ENCODE measurements around the gene ERFL.

Gene ERFL

GRCh38 chr19:41918653-41919244 is 9.5 kb downstream of the ERFL start:
- Histone ChIP-seq H3K27ac (ENCODE audit: low read depth, low read length, poor library complexity, severe bottlenecking) (no peak overlapping the region), H2AFZ (ENCODE audit: low read length) (no peak overlapping the region), H3K79me2 (ENCODE audit: insufficient read depth, low read length) (no peaks in the 10 kb centered on the region), H3K27me3 (ENCODE audit: insufficient read depth, low read length) (peaks cover 13% of the 10 kb centered on the region), H4K20me1 (ENCODE audit: insufficient read depth, low read length) (no peaks in the 10 kb centered on the region), H3K9me3 (ENCODE audit: low read length) (no peaks in the 10 kb centered on the region), H3K9ac (ENCODE audit: low read length) (no peak overlapping the region), H3K9me2 (ENCODE audit: low read depth, low read length) (no peaks in the 10 kb centered on the region), H3F3A (ENCODE audit: insufficient read depth, low read length) (no peaks in the 10 kb centered on the region), H3K4me2 (ENCODE audit: low read length) (no peak overlapping the region), H3K4me3 (ENCODE audit: low read depth, low read length, poor library complexity, severe bottlenecking) (no peak overlapping the region), H3K4me1 (ENCODE audit: insufficient read depth, low read length, severe bottlenecking) (no peaks in the 10 kb centered on the region), H3K36me3 (ENCODE audit: insufficient read depth, low read length) (no peaks in the 10 kb centered on the region)
- TF ChIP-seq EZH2 (IDR thresholded peaks at IDR 0.05; ENCODE audit: borderline replicate concordance, low read length) (no peak), CTCF (IDR thresholded peaks at IDR 0.05; ENCODE audit: low read length) (no peak)

- H3K36me3 ChIP-seq (ENCODE audit: insufficient read depth, low read length) = no peaks in the 10 kb centered on the region
- H3K9me3 ChIP-seq (ENCODE audit: low read length) = no peaks in the 10 kb centered on the region
- H3K4me2 ChIP-seq (ENCODE audit: low read length) = no peak overlapping the region
- no peaks in the 10 kb centered on the region for H4K20me1 ChIP-seq (ENCODE audit: insufficient read depth, low read length)
- H3K4me3 ChIP-seq (ENCODE audit: low read depth, low read length, poor library complexity, severe bottlenecking) = no peak overlapping the region
- TF ChIP-seq CTCF (IDR thresholded peaks at IDR 0.05; ENCODE audit: low read length) (no peak), EZH2 (IDR thresholded peaks at IDR 0.05; ENCODE audit: borderline replicate concordance, low read length) (no peak)
- H3K9me2 ChIP-seq (ENCODE audit: low read depth, low read length) = no peaks in the 10 kb centered on the region
- peaks cover 13% of the 10 kb centered on the region for H3K27me3 ChIP-seq (ENCODE audit: insufficient read depth, low read length)
- H3K9ac ChIP-seq (ENCODE audit: low read length) = no peak overlapping the region
- H3K79me2 ChIP-seq (ENCODE audit: insufficient read depth, low read length) = no peaks in the 10 kb centered on the region
- H3K4me1 ChIP-seq (ENCODE audit: insufficient read depth, low read length, severe bottlenecking) = no peaks in the 10 kb centered on the region
- H3K27ac ChIP-seq (ENCODE audit: low read depth, low read length, poor library complexity, severe bottlenecking) = no peak overlapping the region
- H3F3A ChIP-seq (ENCODE audit: insufficient read depth, low read length) = no peaks in the 10 kb centered on the region
- no peak overlapping the region for H2AFZ ChIP-seq (ENCODE audit: low read length)
These were observed 10.2 kb downstream of the ERFL start for GRCh38 chr19:41918095-41918494.

GRCh38 chr19:41917676-41918075 is 10.6 kb downstream of the ERFL start:
- Histone ChIP-seq H3K9me3 (ENCODE audit: low read length) (no peaks in the 10 kb centered on the region), H3K9me2 (ENCODE audit: low read depth, low read length) (no peaks in the 10 kb centered on the region), H3K27me3 (ENCODE audit: insufficient read depth, low read length) (peaks cover 13% of the 10 kb centered on the region), H3K79me2 (ENCODE audit: insufficient read depth, low read length) (no peaks in the 10 kb centered on the region), H3F3A (ENCODE audit: insufficient read depth, low read length) (no peaks in the 10 kb centered on the region), H3K36me3 (ENCODE audit: insufficient read depth, low read length) (no peaks in the 10 kb centered on the region), H3K4me1 (ENCODE audit: insufficient read depth, low read length, severe bottlenecking) (no peaks in the 10 kb centered on the region), H3K27ac (ENCODE audit: low read depth, low read length, poor library complexity, severe bottlenecking) (no peak overlapping the region), H3K9ac (ENCODE audit: low read length) (no peak overlapping the region), H3K4me3 (ENCODE audit: low read depth, low read length, poor library complexity, severe bottlenecking) (no peak overlapping the region), H4K20me1 (ENCODE audit: insufficient read depth, low read length) (no peaks in the 10 kb centered on the region), H3K4me2 (ENCODE audit: low read length) (no peak overlapping the region), H2AFZ (ENCODE audit: low read length) (no peak overlapping the region)
- TF ChIP-seq EZH2 (IDR thresholded peaks at IDR 0.05; ENCODE audit: borderline replicate concordance, low read length) (no peak), CTCF (IDR thresholded peaks at IDR 0.05; ENCODE audit: low read length) (no peak)

Data from OCI-LY1 (cell line).